PC-9 (cell line): Measurements from ENCODE around the gene HEPACAM2. TPM values are rescaled to one million over a fixed set of nuclear protein-coding genes. Genes with fewer than 3 reads are reported as not detected.

Experiments
- BruUV-seq: library from RNA; stranded (reverse); fragments of 400-500 nt; replicated peaks from 2 replicates; lab custom pipeline; 2021; lab: Mats Ljungman, UMichigan
- CTCF ChIA-PET: fragments of 300-600 bp; sonication (Branson Sonifier 250); formaldehyde crosslinking; loops from one replicate; lab custom pipeline; 2022; ENCODE audit warnings: antibody characterized with exemption; lab: Charles Lee
- POLR2A ChIA-PET: fragments of 300-600 bp; sonication (Branson Sonifier 250); formaldehyde crosslinking; loops from one replicate; lab custom pipeline; 2022; ENCODE audit warnings: antibody characterized with exemption; ENCODE audit not compliant: unreplicated experiment; lab: Charles Lee
- DNase-seq, 2 experiments: peaks; one replicate each; pipeline versions ENCODE4 v3.0.0 to v3.0.0-alpha.2; 2015 to 2022; ENCODE audit warnings: mixed read lengths in 1 of 2
- H2AFZ ChIP-seq: fragments of 200-600 bp; sonication (generic); 2 replicates; pipeline ENCODE4 v1.8.1; 2017; ENCODE audit warnings: antibody characterized with exemption
- H3F3A ChIP-seq: fragments of 200-600 bp; sonication (generic); 2 replicates; pipeline ENCODE4 v1.8.1; 2017; ENCODE audit warnings: antibody characterized with exemption, mild to moderate bottlenecking, low read depth; ENCODE audit not compliant: insufficient read depth
- H3K27ac ChIP-seq: fragments of 200-600 bp; sonication (generic); 2 replicates; pipeline ENCODE4 v1.6.1; 2016; ENCODE audit warnings: mixed run types
- H3K27me3 ChIP-seq: fragments of 200-600 bp; sonication (generic); 2 replicates; pipeline ENCODE4 v1.6.1; 2016; ENCODE audit warnings: low read depth, mixed run types; ENCODE audit not compliant: insufficient read depth
- H3K36me3 ChIP-seq: fragments of 200-600 bp; sonication (generic); 2 replicates; pipeline ENCODE4 v1.6.1; 2016; ENCODE audit warnings: low read depth, mixed run types
- H3K4me1 ChIP-seq: fragments of 200-600 bp; sonication (generic); replicated peaks from 2 replicates; pipeline ENCODE4 v1.6.1; 2016; ENCODE audit warnings: mixed run types; ENCODE audit not compliant: insufficient read depth
- H3K4me2 ChIP-seq: fragments of 200-600 bp; sonication (generic); 2 replicates; pipeline ENCODE4 v1.6.1; 2017; ENCODE audit warnings: mixed run types
- H3K4me3 ChIP-seq: fragments of 200-600 bp; sonication (generic); 2 replicates; pipeline ENCODE4 v1.6.1; 2016; ENCODE audit warnings: mixed run types
- H3K79me2 ChIP-seq: fragments of 200-600 bp; sonication (generic); 2 replicates; pipeline ENCODE4 v1.6.1; 2017; ENCODE audit warnings: low read depth, mixed run types
- H3K9me2 ChIP-seq: fragments of 200-600 bp; sonication (generic); 2 replicates; pipeline ENCODE4 v1.8.1; 2017; ENCODE audit warnings: mild to moderate bottlenecking; ENCODE audit not compliant: insufficient read depth
- H3K9me3 ChIP-seq: fragments of 200-600 bp; sonication (generic); 2 replicates; pipeline ENCODE4 v1.8.1; 2016; ENCODE audit warnings: low read depth; ENCODE audit not compliant: insufficient read depth
- H4K20me1 ChIP-seq: fragments of 200-600 bp; sonication (generic); 2 replicates; pipeline ENCODE4 v1.8.1; 2017; ENCODE audit not compliant: insufficient read depth
- EZH2 ChIP-seq: fragments of 200-600 bp; sonication (generic); IDR thresholded peaks from 2 replicates; pipeline ENCODE4 v1.8.0; 2017; ENCODE audit warnings: antibody characterized with exemption, low read depth
- intact Hi-C: fragments of 100-400 bp; cut with micrococcal nuclease; formaldehyde crosslinking; loops from one replicate; pipeline ENCODE4 v1.10.0; 2022; ENCODE audit not compliant: unreplicated experiment
- total RNA-seq: library from RNA; stranded (reverse); gene quantifications from 2 replicates; pipeline ENCODE4 v1.2.3, GENCODE V29; 2021
- TF ChIP-seq, protein P1 (sequence below): fragments of 200-600 bp; sonication (generic); conservative IDR thresholded peaks from 2 replicates; pipeline ENCODE4 v1.6.1; 2017; ENCODE audit warnings: mixed run types, antibody characterized with exemption, mild to moderate bottlenecking, moderate library complexity

HEPACAM2 gene
- total RNA-seq, 1 experiment from 2014 or later, result not detected

- intact Hi-C loops, result no loop called here
- H3K27me3 ChIP-seq, result no peaks in the 10 kb centered on the region
- no peak overlapping the region for H3K4me3 ChIP-seq
- no peaks in the 10 kb centered on the region for H4K20me1 ChIP-seq
- ChIA-PET CTCF (no interaction called here), POLR2A (no interaction called here)
- H3F3A ChIP-seq, result no peaks in the 10 kb centered on the region
- H3K4me1 ChIP-seq, result no peaks in the 10 kb centered on the region
- DNase-seq, result peak in 1 of 2 experiments; percentile 37
- H3K4me2 ChIP-seq, result peak overlapping the region; percentile 16; the same call in 1 of the 2 replicates
- peak overlapping the region; percentile 49; the same call in 1 of the 2 replicates for H2AFZ ChIP-seq
- H3K79me2 ChIP-seq, result no peaks in the 10 kb centered on the region
- TF ChIP-seq EZH2, result no peak
- TF ChIP-seq, protein P1, sequence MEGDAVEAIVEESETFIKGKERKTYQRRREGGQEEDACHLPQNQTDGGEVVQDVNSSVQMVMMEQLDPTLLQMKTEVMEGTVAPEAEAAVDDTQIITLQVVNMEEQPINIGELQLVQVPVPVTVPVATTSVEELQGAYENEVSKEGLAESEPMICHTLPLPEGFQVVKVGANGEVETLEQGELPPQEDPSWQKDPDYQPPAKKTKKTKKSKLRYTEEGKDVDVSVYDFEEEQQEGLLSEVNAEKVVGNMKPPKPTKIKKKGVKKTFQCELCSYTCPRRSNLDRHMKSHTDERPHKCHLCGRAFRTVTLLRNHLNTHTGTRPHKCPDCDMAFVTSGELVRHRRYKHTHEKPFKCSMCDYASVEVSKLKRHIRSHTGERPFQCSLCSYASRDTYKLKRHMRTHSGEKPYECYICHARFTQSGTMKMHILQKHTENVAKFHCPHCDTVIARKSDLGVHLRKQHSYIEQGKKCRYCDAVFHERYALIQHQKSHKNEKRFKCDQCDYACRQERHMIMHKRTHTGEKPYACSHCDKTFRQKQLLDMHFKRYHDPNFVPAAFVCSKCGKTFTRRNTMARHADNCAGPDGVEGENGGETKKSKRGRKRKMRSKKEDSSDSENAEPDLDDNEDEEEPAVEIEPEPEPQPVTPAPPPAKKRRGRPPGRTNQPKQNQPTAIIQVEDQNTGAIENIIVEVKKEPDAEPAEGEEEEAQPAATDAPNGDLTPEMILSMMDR, result no peak
- H3K9me2 ChIP-seq, result no peaks in the 10 kb centered on the region
- H3K27ac ChIP-seq, result no peak overlapping the region
- BruUV-seq, result no TSS peak
- H3K36me3 ChIP-seq, result no peaks in the 10 kb centered on the region
- H3K9me3 ChIP-seq, result no peaks in the 10 kb centered on the region
These were observed 31.9 kb downstream of the HEPACAM2 start for GRCh38 chr7:93194386-93194785.

DNA sequence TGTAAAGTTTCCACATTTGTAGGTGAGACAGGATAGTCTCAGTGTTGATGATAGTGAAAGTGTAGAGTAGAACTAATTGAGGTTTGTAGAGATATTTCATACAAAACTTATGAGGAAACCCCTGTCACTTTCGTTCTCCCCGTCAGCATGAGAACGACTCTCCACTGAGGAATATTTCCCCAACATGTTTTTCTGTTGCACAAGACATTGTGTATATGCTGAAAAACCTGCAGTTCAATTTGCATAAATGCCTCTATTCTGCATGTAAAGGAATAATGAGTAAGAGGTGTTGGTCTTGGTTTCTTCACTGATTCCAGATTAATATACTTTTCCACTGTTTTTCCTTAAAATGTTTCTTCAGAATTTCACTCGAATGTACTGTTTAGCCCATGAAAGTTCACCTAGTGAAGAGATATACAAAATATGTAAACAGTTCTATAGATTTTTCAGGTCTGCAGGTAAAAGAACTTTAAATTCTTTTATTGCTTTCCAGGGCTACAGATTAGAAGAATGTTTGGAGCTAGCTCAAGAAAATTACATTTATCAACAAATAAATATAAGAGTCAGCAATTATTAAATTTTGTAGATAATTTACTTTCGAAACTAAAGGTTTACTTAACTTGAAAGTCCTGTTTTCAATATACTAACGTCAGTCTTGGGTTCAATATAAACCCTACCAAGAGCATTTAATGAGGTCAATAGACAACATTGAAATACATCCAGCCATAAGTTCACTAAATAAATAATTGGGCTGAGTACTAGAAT lies 37.2 kb downstream of the HEPACAM2 start:
- no peak overlapping the region for H3K27ac ChIP-seq
- no peaks in the 10 kb centered on the region for H3K79me2 ChIP-seq
- intact Hi-C loops, result no loop called here
- no peaks in the 10 kb centered on the region for H3K9me3 ChIP-seq
- H3F3A ChIP-seq, result no peaks in the 10 kb centered on the region
- no peak overlapping the region for H3K4me2 ChIP-seq
- H4K20me1 ChIP-seq, result no peaks in the 10 kb centered on the region
- ChIA-PET POLR2A (no interaction called here), CTCF (no interaction called here)
- TF ChIP-seq, protein P1, result no peak
- no peak for TF ChIP-seq EZH2
- no peaks in the 10 kb centered on the region for H3K27me3 ChIP-seq
- DNase-seq, result no peak
- no peaks in the 10 kb centered on the region for H3K9me2 ChIP-seq
- H3K4me3 ChIP-seq, result no peak overlapping the region
- no peak overlapping the region for H2AFZ ChIP-seq
- BruUV-seq, result no TSS peak
- no peaks in the 10 kb centered on the region for H3K4me1 ChIP-seq
- H3K36me3 ChIP-seq, result no peaks in the 10 kb centered on the region

GRCh38 chr7:93185303-93186027 lies 40.8 kb downstream of the HEPACAM2 start:
- no peaks in the 10 kb centered on the region for H3K79me2 ChIP-seq
- H2AFZ ChIP-seq, result no peak overlapping the region
- H3K27me3 ChIP-seq, result no peaks in the 10 kb centered on the region
- intact Hi-C loops, result no loop called here
- no peaks in the 10 kb centered on the region for H3F3A ChIP-seq
- TF ChIP-seq, protein P1, result no peak
- TF ChIP-seq EZH2, result no peak
- H3K4me2 ChIP-seq, result no peak overlapping the region
- no peaks in the 10 kb centered on the region for H3K4me1 ChIP-seq
- ChIA-PET CTCF (no interaction called here), POLR2A (no interaction called here)
- no TSS peak for BruUV-seq
- H3K27ac ChIP-seq, result no peak overlapping the region
- H3K36me3 ChIP-seq, result no peaks in the 10 kb centered on the region
- H3K4me3 ChIP-seq, result no peak overlapping the region
- H3K9me2 ChIP-seq, result no peaks in the 10 kb centered on the region; the same call in 1 of the 2 replicates
- DNase-seq, result no peak
- no peaks in the 10 kb centered on the region for H3K9me3 ChIP-seq
- no peaks in the 10 kb centered on the region; the same call in 1 of the 2 replicates for H4K20me1 ChIP-seq
